ENCODE data around the gene GTF3C4. TPM values are rescaled to one million over a fixed set of nuclear protein-coding genes. Genes with fewer than 3 reads are reported as not detected.

The GTF3C4 gene
- total RNA-seq, 1 donor from 2014 or later = 25.9 TPM

DNA sequence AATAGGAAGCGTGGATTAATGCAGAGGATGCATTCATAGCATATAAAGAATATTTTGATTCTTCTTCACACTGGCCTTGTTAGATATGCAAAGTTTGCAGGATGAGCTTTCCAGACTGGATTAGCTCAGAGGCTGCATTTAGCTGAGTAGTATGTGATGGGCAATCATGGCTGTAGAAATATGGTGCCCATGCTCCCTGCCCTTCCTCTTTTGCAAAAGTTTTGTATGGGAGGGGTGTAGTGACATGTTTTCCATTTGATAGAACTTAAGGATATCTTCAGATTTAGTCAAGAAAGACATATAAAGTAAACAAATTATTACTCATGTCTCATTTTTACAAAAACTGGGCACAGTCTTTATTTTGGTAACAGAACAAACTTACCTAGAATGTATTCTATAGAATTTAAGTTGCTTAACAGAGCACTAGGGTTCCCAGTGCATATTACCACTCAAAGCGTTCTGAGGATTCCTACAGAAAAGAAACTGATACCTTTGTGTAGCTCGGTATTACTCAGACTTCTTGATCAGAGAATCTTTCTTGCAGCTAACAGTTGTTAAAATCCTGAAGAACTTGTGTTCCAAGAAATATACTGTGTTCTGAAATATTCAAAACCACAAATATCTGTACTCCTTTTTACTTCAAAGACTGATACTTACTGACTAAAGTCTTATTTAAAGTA lies 9.8 kb downstream of the GTF3C4 start:
- Mint-ChIP-seq H3K27ac (no peak overlapping the region), H3K36me3 (peaks cover 28% of the 10 kb centered on the region), H3K4me3 (no peak overlapping the region), H3K4me1 (ENCODE audit: unreplicated experiment) (no peaks in the 10 kb centered on the region), H3K9me3 (no peaks in the 10 kb centered on the region), H3K27me3 (no peaks in the 10 kb centered on the region)
- no peak for DNase-seq (ENCODE audit: extremely low spot score, unreplicated experiment)
- TF ChIP-seq, protein P1, sequence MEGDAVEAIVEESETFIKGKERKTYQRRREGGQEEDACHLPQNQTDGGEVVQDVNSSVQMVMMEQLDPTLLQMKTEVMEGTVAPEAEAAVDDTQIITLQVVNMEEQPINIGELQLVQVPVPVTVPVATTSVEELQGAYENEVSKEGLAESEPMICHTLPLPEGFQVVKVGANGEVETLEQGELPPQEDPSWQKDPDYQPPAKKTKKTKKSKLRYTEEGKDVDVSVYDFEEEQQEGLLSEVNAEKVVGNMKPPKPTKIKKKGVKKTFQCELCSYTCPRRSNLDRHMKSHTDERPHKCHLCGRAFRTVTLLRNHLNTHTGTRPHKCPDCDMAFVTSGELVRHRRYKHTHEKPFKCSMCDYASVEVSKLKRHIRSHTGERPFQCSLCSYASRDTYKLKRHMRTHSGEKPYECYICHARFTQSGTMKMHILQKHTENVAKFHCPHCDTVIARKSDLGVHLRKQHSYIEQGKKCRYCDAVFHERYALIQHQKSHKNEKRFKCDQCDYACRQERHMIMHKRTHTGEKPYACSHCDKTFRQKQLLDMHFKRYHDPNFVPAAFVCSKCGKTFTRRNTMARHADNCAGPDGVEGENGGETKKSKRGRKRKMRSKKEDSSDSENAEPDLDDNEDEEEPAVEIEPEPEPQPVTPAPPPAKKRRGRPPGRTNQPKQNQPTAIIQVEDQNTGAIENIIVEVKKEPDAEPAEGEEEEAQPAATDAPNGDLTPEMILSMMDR (conservative IDR thresholded peaks at IDR 0.05) = no peak

DNA sequence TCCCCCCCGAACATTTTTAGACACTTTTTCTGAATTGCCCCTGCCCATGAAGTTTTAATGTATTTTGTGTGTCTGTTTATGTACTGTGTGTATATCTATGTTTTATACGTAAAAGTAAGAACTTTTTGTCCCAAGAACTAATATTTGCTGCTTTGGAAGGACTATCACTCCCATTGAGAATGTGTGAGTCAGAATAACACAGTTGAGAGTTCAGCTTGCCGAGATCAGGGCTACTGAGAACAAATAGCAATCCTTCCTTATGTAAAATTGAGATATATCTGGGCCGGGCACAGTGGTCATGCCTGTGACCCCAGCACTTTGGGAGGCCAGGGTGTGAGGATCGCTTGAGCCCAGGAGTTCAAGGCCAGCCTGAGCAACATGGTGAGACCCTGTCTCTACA lies 11.3 kb downstream of the GTF3C4 start:
- H3K9me3 Mint-ChIP-seq = no peaks in the 10 kb centered on the region
- peaks cover 32% of the 10 kb centered on the region for H3K36me3 Mint-ChIP-seq
- DNase-seq (ENCODE audit: extremely low spot score, unreplicated experiment) = no peak
- no peak overlapping the region for H3K27ac Mint-ChIP-seq
- no peaks in the 10 kb centered on the region for H3K27me3 Mint-ChIP-seq
- H3K4me3 Mint-ChIP-seq = no peak overlapping the region
- peaks cover 2% of the 10 kb centered on the region for H3K4me1 Mint-ChIP-seq (ENCODE audit: unreplicated experiment)
- TF ChIP-seq, protein P1 (conservative IDR thresholded peaks at IDR 0.05) = no peak

DNA sequence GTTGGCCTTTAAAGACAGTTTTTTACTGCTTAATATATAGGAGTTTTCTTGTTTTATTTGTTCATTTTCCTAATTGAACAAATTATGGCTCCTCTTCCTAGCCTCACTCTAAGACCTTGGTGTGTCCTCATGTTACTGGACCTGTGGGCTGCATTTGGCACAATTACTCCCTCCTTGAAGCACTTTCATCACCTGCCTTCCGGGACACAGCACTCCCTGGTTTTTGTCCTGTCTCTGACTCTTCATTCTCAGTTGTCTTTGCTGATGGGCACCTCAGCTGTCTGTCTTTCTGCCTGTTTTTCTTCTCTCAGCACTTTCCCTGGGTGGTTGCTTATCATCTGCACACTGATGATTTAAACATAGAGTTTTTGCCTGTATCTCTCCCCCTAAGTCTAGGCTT lies 13.6 kb downstream of the GTF3C4 start:
- Mint-ChIP-seq H3K36me3 (peaks cover 28% of the 10 kb centered on the region), H3K9me3 (no peaks in the 10 kb centered on the region), H3K4me3 (no peak overlapping the region), H3K4me1 (ENCODE audit: unreplicated experiment) (peaks cover 7% of the 10 kb centered on the region), H3K27me3 (no peaks in the 10 kb centered on the region), H3K27ac (no peak overlapping the region)
- no peak for DNase-seq (ENCODE audit: extremely low spot score, unreplicated experiment)
- TF ChIP-seq, protein P1 (conservative IDR thresholded peaks at IDR 0.05) = no peak

GRCh38 chr9:132690696-132691095 lies 20.4 kb downstream of the GTF3C4 start:
- peaks cover 39% of the 10 kb centered on the region for H3K36me3 Mint-ChIP-seq
- H3K27ac Mint-ChIP-seq = no peak overlapping the region
- H3K4me1 Mint-ChIP-seq (ENCODE audit: unreplicated experiment) = peaks cover 7% of the 10 kb centered on the region

DNA sequence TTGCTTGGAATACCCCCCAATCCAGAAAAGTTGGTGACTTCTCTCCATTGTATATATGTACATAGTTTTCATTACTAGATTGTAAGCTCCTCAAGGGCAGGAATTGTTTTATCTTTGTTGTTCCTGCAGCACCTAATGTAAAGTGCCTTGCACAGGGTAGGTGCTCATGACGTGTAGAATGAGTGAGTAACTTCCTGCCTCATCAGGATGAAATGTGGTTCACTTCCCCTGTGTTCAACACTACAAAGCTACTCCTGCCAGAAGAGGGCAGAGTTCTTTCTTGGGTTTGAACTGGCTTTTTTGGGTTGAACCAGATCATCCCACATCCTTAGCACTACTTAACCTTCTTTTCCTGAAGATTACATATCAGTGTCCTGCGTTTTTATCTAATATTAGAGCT lies 23.9 kb downstream of the GTF3C4 start:
- no peaks in the 10 kb centered on the region for H3K27me3 Mint-ChIP-seq
- DNase-seq (ENCODE audit: extremely low spot score, unreplicated experiment) = no peak
- TF ChIP-seq, protein P1 (conservative IDR thresholded peaks at IDR 0.05) = peak; percentile 32
- no peak overlapping the region for H3K27ac Mint-ChIP-seq
- H3K36me3 Mint-ChIP-seq = peaks cover 28% of the 10 kb centered on the region
- H3K9me3 Mint-ChIP-seq = peaks cover 17% of the 10 kb centered on the region
- H3K4me3 Mint-ChIP-seq = no peak overlapping the region
- H3K4me1 Mint-ChIP-seq (ENCODE audit: unreplicated experiment) = no peaks in the 10 kb centered on the region

More at GRCh38 chr9:132690696-132691095, 20.4 kb downstream of the GTF3C4 start:
- peaks cover 5% of the 10 kb centered on the region for H3K9me3 Mint-ChIP-seq
- no peaks in the 10 kb centered on the region for H3K27me3 Mint-ChIP-seq
- no peak overlapping the region for H3K4me3 Mint-ChIP-seq
- DNase-seq (ENCODE audit: extremely low spot score, unreplicated experiment) = no peak
- TF ChIP-seq, protein P1 (conservative IDR thresholded peaks at IDR 0.05) = no peak

All from type B pancreatic cell (in vitro differentiated cells).